T-helper 17 cell (primary cell): ENCODE data around the gene GSE1. TPM values are rescaled to one million over a fixed set of nuclear protein-coding genes. Genes with fewer than 3 reads are reported as not detected.
A peak's percentile ranks its signal among the peaks of the same experiment; 100 is the strongest.

Experiments used
- ATAC-seq: fragments of 150-1000 bp; cut with Tn5 transposase; 2 replicates; pipeline ENCODE4 v1.10.0; 2021; ENCODE audit warnings: mild to moderate bottlenecking, moderate library complexity
- DNase-seq, 3 donors: peaks; one replicate each; pipeline versions ENCODE4 v3.0.0 to v3.0.0-alpha.2; 2020 to 2021
- H3K9me3 ChIP-seq: one replicate; pipeline ENCODE4 v1.7.0; 2013; ENCODE audit warnings: low read length, mild to moderate bottlenecking; ENCODE audit not compliant: control insufficient read depth, poor library complexity, severe bottlenecking
- H3K27ac Mint-ChIP-seq: one replicate; pipeline ENCODE4 v1.8.0; 2022; ENCODE audit warnings: mild to moderate bottlenecking, moderate library complexity, mixed read lengths
- H3K27me3 Mint-ChIP-seq: one replicate; pipeline ENCODE4 v1.8.0; 2022; ENCODE audit warnings: mixed read lengths
- H3K36me3 Mint-ChIP-seq: one replicate; pipeline ENCODE4 v1.8.0; 2022; ENCODE audit warnings: low read depth, mixed read lengths
- H3K4me1 Mint-ChIP-seq: one replicate; pipeline ENCODE4 v1.8.0; 2022; ENCODE audit warnings: mild to moderate bottlenecking, mixed read lengths
- H3K4me3 Mint-ChIP-seq: one replicate; pipeline ENCODE4 v1.8.0; 2022; ENCODE audit warnings: mild to moderate bottlenecking, moderate library complexity, mixed read lengths
- total RNA-seq, 4 donors: library from RNA in 2 of 4; stranded (reverse) in 2 of 4; gene quantifications; one replicate each; pipeline ENCODE4 v1.2.3 and lab custom pipeline; 2022 to 2026

GSE1 gene
- total RNA-seq, 2 donors from 2014 or later = 39.1 to 40.9 TPM

- H3K9me3 ChIP-seq = no peaks in the 10 kb centered on the region
- Mint-ChIP-seq H3K27me3 (no peaks in the 10 kb centered on the region), H3K4me3 (no peak overlapping the region), H3K4me1 (peaks cover 24% of the 10 kb centered on the region), H3K36me3 (no peaks in the 10 kb centered on the region), H3K27ac (peak overlapping the region; percentile 70)
- no peak for DNase-seq
- no peak for ATAC-seq
Observed at GRCh38 chr16:85626191-85626981, 13.3 kb downstream of the GSE1 start.

GRCh38 chr16:85627089-85627488 lies 14.0 kb downstream of the GSE1 start:
- no peak overlapping the region for H3K4me3 Mint-ChIP-seq
- H3K27me3 Mint-ChIP-seq = no peaks in the 10 kb centered on the region
- ATAC-seq (no peak), DNase-seq (no peak)
- peaks cover 20% of the 10 kb centered on the region for H3K4me1 Mint-ChIP-seq
- H3K9me3 ChIP-seq = no peaks in the 10 kb centered on the region
- no peaks in the 10 kb centered on the region for H3K36me3 Mint-ChIP-seq
- H3K27ac Mint-ChIP-seq = peak overlapping the region; percentile 32

GRCh38 chr16:85627526-85628264 lies 14.6 kb downstream of the GSE1 start:
- Mint-ChIP-seq H3K27ac (peak overlapping the region; percentile 32), H3K4me1 (peaks cover 15% of the 10 kb centered on the region), H3K4me3 (no peak overlapping the region), H3K36me3 (no peaks in the 10 kb centered on the region), H3K27me3 (no peaks in the 10 kb centered on the region)
- DNase-seq = no peak
- no peak for ATAC-seq
- no peaks in the 10 kb centered on the region for H3K9me3 ChIP-seq

GRCh38 chr16:85628265-85628556 lies 15.1 kb downstream of the GSE1 start:
- Mint-ChIP-seq H3K4me1 (peaks cover 13% of the 10 kb centered on the region), H3K27ac (no peak overlapping the region)
- ATAC-seq = no peak

GRCh38 chr16:85628645-85629044 lies 15.5 kb downstream of the GSE1 start:
- H3K27ac Mint-ChIP-seq = no peak overlapping the region
- H3K4me3 Mint-ChIP-seq = no peak overlapping the region
- ATAC-seq (no peak), DNase-seq (no peak)
- H3K9me3 ChIP-seq = no peaks in the 10 kb centered on the region
- no peaks in the 10 kb centered on the region for H3K27me3 Mint-ChIP-seq
- H3K4me1 Mint-ChIP-seq = peaks cover 13% of the 10 kb centered on the region
- H3K36me3 Mint-ChIP-seq = no peaks in the 10 kb centered on the region

More at GRCh38 chr16:85628265-85628556, 15.1 kb downstream of the GSE1 start:
- DNase-seq = no peak
- no peak overlapping the region for H3K4me3 Mint-ChIP-seq
- H3K36me3 Mint-ChIP-seq = no peaks in the 10 kb centered on the region
- no peaks in the 10 kb centered on the region for H3K27me3 Mint-ChIP-seq
- H3K9me3 ChIP-seq = no peaks in the 10 kb centered on the region

GRCh38 chr16:85629326-85629725 lies 16.2 kb downstream of the GSE1 start:
- no peak for ATAC-seq
- Mint-ChIP-seq H3K27me3 (no peaks in the 10 kb centered on the region), H3K27ac (no peak overlapping the region)

GRCh38 chr16:85629853-85630252 lies 16.7 kb downstream of the GSE1 start:
- Mint-ChIP-seq H3K4me3 (no peak overlapping the region), H3K27me3 (no peaks in the 10 kb centered on the region), H3K4me1 (peaks cover 13% of the 10 kb centered on the region), H3K36me3 (no peaks in the 10 kb centered on the region), H3K27ac (no peak overlapping the region)
- no peaks in the 10 kb centered on the region for H3K9me3 ChIP-seq
- DNase-seq = no peak
- ATAC-seq = no peak

More at GRCh38 chr16:85629326-85629725, 16.2 kb downstream of the GSE1 start:
- no peaks in the 10 kb centered on the region for H3K9me3 ChIP-seq
- Mint-ChIP-seq H3K4me1 (peaks cover 13% of the 10 kb centered on the region), H3K36me3 (no peaks in the 10 kb centered on the region), H3K4me3 (no peak overlapping the region)
- DNase-seq = no peak

GRCh38 chr16:85631230-85631629 lies 18.1 kb downstream of the GSE1 start:
- no peak for ATAC-seq
- peaks cover 7% of the 10 kb centered on the region for H3K4me1 Mint-ChIP-seq
- H3K36me3 Mint-ChIP-seq = no peaks in the 10 kb centered on the region
- H3K27ac Mint-ChIP-seq = no peak overlapping the region
- H3K4me3 Mint-ChIP-seq = no peak overlapping the region
- DNase-seq = no peak
- no peaks in the 10 kb centered on the region for H3K9me3 ChIP-seq
- H3K27me3 Mint-ChIP-seq = no peaks in the 10 kb centered on the region

- no peak for DNase-seq
- no peaks in the 10 kb centered on the region for H3K9me3 ChIP-seq
- no peaks in the 10 kb centered on the region for H3K36me3 Mint-ChIP-seq
- no peaks in the 10 kb centered on the region for H3K27me3 Mint-ChIP-seq
- no peak overlapping the region for H3K4me3 Mint-ChIP-seq
- no peak overlapping the region for H3K27ac Mint-ChIP-seq
- ATAC-seq = no peak
- H3K4me1 Mint-ChIP-seq = peaks cover 4% of the 10 kb centered on the region
Observed at GRCh38 chr16:85631802-85632393, 18.8 kb downstream of the GSE1 start.

- Mint-ChIP-seq H3K27me3 (no peaks in the 10 kb centered on the region), H3K36me3 (no peaks in the 10 kb centered on the region), H3K27ac (no peak overlapping the region), H3K4me3 (no peak overlapping the region), H3K4me1 (peaks cover 4% of the 10 kb centered on the region)
- no peaks in the 10 kb centered on the region for H3K9me3 ChIP-seq
- DNase-seq = no peak
- no peak for ATAC-seq
Observed at GRCh38 chr16:85632709-85633437, 19.8 kb downstream of the GSE1 start.

- H3K27me3 Mint-ChIP-seq = no peaks in the 10 kb centered on the region
- ATAC-seq = no peak
Observed at GRCh38 chr16:85633438-85633743, 20.3 kb downstream of the GSE1 start.

GRCh38 chr16:85633888-85634287 lies 20.8 kb downstream of the GSE1 start:
- no peaks in the 10 kb centered on the region for H3K36me3 Mint-ChIP-seq
- H3K27me3 Mint-ChIP-seq = no peaks in the 10 kb centered on the region
- peaks cover 1% of the 10 kb centered on the region for H3K4me1 Mint-ChIP-seq
- H3K4me3 Mint-ChIP-seq = no peak overlapping the region
- no peak for DNase-seq
- H3K9me3 ChIP-seq = no peaks in the 10 kb centered on the region
- no peak overlapping the region for H3K27ac Mint-ChIP-seq
- no peak for ATAC-seq

More at GRCh38 chr16:85633438-85633743, 20.3 kb downstream of the GSE1 start:
- Mint-ChIP-seq H3K4me1 (peaks cover 4% of the 10 kb centered on the region), H3K27ac (no peak overlapping the region), H3K4me3 (no peak overlapping the region), H3K36me3 (no peaks in the 10 kb centered on the region)
- H3K9me3 ChIP-seq = no peaks in the 10 kb centered on the region
- DNase-seq = no peak
